HepG2 (cell line): Measurements from ENCODE around the gene ARL8B. TPM values are rescaled to one million over a fixed set of nuclear protein-coding genes. Genes with fewer than 3 reads are reported as not detected.

Experiments
- ATAC-seq: fragments of 200-7000 bp; cut with Tn5 transposase; 3 replicates; pipeline ENCODE4 v1.9.1; 2020; ENCODE audit warnings: mild to moderate bottlenecking, moderate library complexity
- BruUV-seq: library from RNA; stranded (reverse); fragments of 400-500 nt; replicated peaks from 2 replicates; lab custom pipeline; 2021; lab: Mats Ljungman, UMichigan
- CTCF ChIA-PET: fragments of 300-600 bp; formaldehyde crosslinking; extraction: SDS; loops from one replicate; lab custom pipeline; 2021; ENCODE audit warnings: low total read pairs, inconsistent platforms, low intra/inter-chr PET ratio; lab: Yijun Ruan, JAX
- POLR2A ChIA-PET: fragments of 350-600 bp; sonication (Branson Sonifier 250); formaldehyde crosslinking; loops from one replicate; lab custom pipeline; 2020; ENCODE audit warnings: antibody characterized with exemption, inconsistent platforms; lab: Yijun Ruan, JAX
- DNase-seq: peaks from one replicate; pipeline ENCODE4 v3.0.0-alpha.2; 2015; ENCODE audit warnings: low spot score
- FAIRE-seq: peaks from 3 replicates; lab custom pipeline; 2011; peaks lifted over from hg19 to GRCh38; lab: Jason Lieb, UNC
- H2AFZ ChIP-seq: one replicate; pipeline ENCODE4 v1.6.1; 2011; ENCODE audit warnings: low read length, inconsistent platforms
- H3K27ac ChIP-seq: fragments of 300-600 bp; 3 replicates; pipeline ENCODE4 v1.8.0; 2011; ENCODE audit warnings: mixed run types, mild to moderate bottlenecking, mixed read lengths, low read length, inconsistent platforms; ENCODE audit not compliant: insufficient read depth; ENCODE audit errors: extremely low read length
- H3K27me3 ChIP-seq, 2 experiments: fragments of 200-600 bp in 1 of 2; 2 replicates in 1 of 2; 3 replicates in 1 of 2; pipeline versions ENCODE4 v1.6.0 to v1.8.0; 2011; ENCODE audit warnings: low read length in 2 of 2, mild to moderate bottlenecking in 2 of 2, moderate library complexity in 2 of 2, inconsistent platforms in 1 of 2; ENCODE audit not compliant: insufficient read depth in 2 of 2, control insufficient read depth in 1 of 2
- H3K36me3 ChIP-seq, 2 experiments: fragments of 200-600 bp in 1 of 2; replicated peaks in 1 of 2; 2 replicates in 1 of 2; 3 replicates in 1 of 2; pipeline versions ENCODE4 v1.5.1 to v1.8.0; 2011; ENCODE audit warnings: low read length in 2 of 2, inconsistent platforms in 1 of 2; ENCODE audit not compliant: insufficient read depth in 2 of 2, control insufficient read depth in 1 of 2
- H3K4me1 ChIP-seq: 2 replicates; pipeline ENCODE4 v1.5.1; 2012; ENCODE audit warnings: low read length, inconsistent platforms; ENCODE audit not compliant: insufficient read depth
- H3K4me2 ChIP-seq: 2 replicates; pipeline ENCODE4 v1.6.0; 2011; ENCODE audit warnings: low read depth, low read length, inconsistent platforms
- H3K4me3 ChIP-seq, 3 experiments: fragments of 200-600 bp in 1 of 3; sonication (generic), shearing (Covaris generic) in 1 of 3; replicated peaks in 1 of 3; 2 replicates each; pipeline ENCODE4 v1.5.1; 2011 to 2016; ENCODE audit warnings: low read length in 3 of 3, inconsistent platforms in 2 of 3, low read depth in 2 of 3, mild to moderate bottlenecking in 2 of 3, control low read depth in 1 of 3, mixed read lengths in 1 of 3; ENCODE audit not compliant: insufficient read depth in 1 of 3
- H3K79me2 ChIP-seq: one replicate; pipeline ENCODE4 v1.6.1; 2011; ENCODE audit warnings: low read length, inconsistent platforms; ENCODE audit not compliant: insufficient read depth
- H3K9ac ChIP-seq: 2 replicates; pipeline ENCODE4 v1.6.0; 2011; ENCODE audit warnings: mild to moderate bottlenecking, low read depth, low read length, inconsistent platforms; ENCODE audit not compliant: insufficient read depth
- H3K9me3 ChIP-seq: 2 replicates; pipeline ENCODE4 v1.5.1; 2012; ENCODE audit warnings: mild to moderate bottlenecking, low read length
- H4K20me1 ChIP-seq: 2 replicates; pipeline ENCODE4 v1.6.0; 2011; ENCODE audit warnings: inconsistent platforms, mild to moderate bottlenecking, low read length, moderate library complexity; ENCODE audit not compliant: insufficient read depth
- ASH2L ChIP-seq: fragments of 300-600, 200-600 bp; sonication (generic); IDR thresholded peaks from 2 replicates; pipeline ENCODE4 v1.7.0; 2017; ENCODE audit warnings: low read depth, mild to moderate bottlenecking, moderate library complexity, mixed read lengths, low read length; ENCODE audit not compliant: insufficient read length
- ATF1 ChIP-seq: IDR thresholded peaks from 2 replicates; pipeline ENCODE4 v1.6.1; 2016; ENCODE audit warnings: mild to moderate bottlenecking, control low read depth
- CEBPZ ChIP-seq: IDR thresholded peaks from 2 replicates; pipeline ENCODE4 v1.6.1; 2012; ENCODE audit warnings: low read length, improper control_type of control experiment
- EEA1 ChIP-seq: sonication (generic); formaldehyde crosslinking; IDR thresholded peaks from 2 replicates; pipeline ENCODE4 v1.5.1; 2020; ENCODE audit warnings: mild to moderate bottlenecking, missing genetic modification reagents, borderline replicate concordance
- ISX ChIP-seq: sonication (generic); formaldehyde crosslinking; conservative IDR thresholded peaks from 2 replicates; pipeline ENCODE4 v1.5.0; 2020; ENCODE audit warnings: missing genetic modification reagents
- KMT2A ChIP-seq: sonication (generic); formaldehyde crosslinking; IDR thresholded peaks from 2 replicates; pipeline ENCODE4 v1.4.0; 2020; ENCODE audit warnings: missing genetic modification reagents
- MEIS1 ChIP-seq: sonication (generic); formaldehyde crosslinking; IDR thresholded peaks from 2 replicates; pipeline ENCODE4 v1.9.0; 2021; ENCODE audit warnings: mild to moderate bottlenecking, missing genetic modification reagents, moderate library complexity, borderline replicate concordance
- MIXL1 ChIP-seq: IDR thresholded peaks from 2 replicates; pipeline ENCODE4 v1.6.1; 2016
- NPAS2 ChIP-seq: sonication (generic); formaldehyde crosslinking; IDR thresholded peaks from 2 replicates; pipeline ENCODE4 v1.8.0; 2022; ENCODE audit warnings: mild to moderate bottlenecking, missing genetic modification reagents, borderline replicate concordance
- PTBP1 ChIP-seq: fragments of 200-400 bp; formaldehyde crosslinking; IDR thresholded peaks from 2 replicates; pipeline ENCODE4 v1.6.1; 2018; ENCODE audit warnings: low read length, low read depth; ENCODE audit not compliant: poor library complexity, severe bottlenecking
- REXO4 ChIP-seq: sonication (generic); formaldehyde crosslinking; IDR thresholded peaks from 2 replicates; pipeline ENCODE4 v1.8.0; 2022; ENCODE audit warnings: missing genetic modification reagents, mild to moderate bottlenecking, borderline replicate concordance
- ZNF180 ChIP-seq: sonication (generic); formaldehyde crosslinking; IDR thresholded peaks from 2 replicates; pipeline ENCODE4 v1.4.0; 2020; ENCODE audit warnings: low read depth, missing genetic modification reagents, borderline replicate concordance
- ZNF292 ChIP-seq: sonication (generic); formaldehyde crosslinking; IDR thresholded peaks from 2 replicates; pipeline ENCODE4 v1.8.1; 2022; ENCODE audit warnings: mild to moderate bottlenecking, low read depth, missing genetic modification reagents, borderline replicate concordance
- ZXDC ChIP-seq: sonication (generic); formaldehyde crosslinking; IDR thresholded peaks from 2 replicates; pipeline ENCODE4 v1.5.0; 2020; ENCODE audit warnings: mild to moderate bottlenecking, missing genetic modification reagents
- WGBS: methylation state at CpG from one replicate; pipeline ENCODE4 v1.1.6; 2017; ENCODE audit warnings: low lambda C conversion rate; 5-methylcytosine and 5-hydroxymethylcytosine counted together
- in situ Hi-C: cut with HindIII; loops from 2 replicates; pipeline ENCODE4 v1.10.0; 2017; ENCODE audit warnings: low pct_unique_long_range_greater_than_20kb; ENCODE audit not compliant: extremely low pct_ligation_motif_present
- intact Hi-C: fragments of 100-400 bp; cut with micrococcal nuclease; formaldehyde crosslinking; loops from one replicate; pipeline ENCODE4 v1.10.0; 2022; ENCODE audit not compliant: unreplicated experiment
- polyA plus RNA-seq, 8 experiments: library from polyadenylated mRNA; depleted of rRNA in 3 of 8; stranded (reverse) in 7 of 8; unstranded in 1 of 8; fragments of >200 nt; fragmentation: Illumina TruSeq in 4 of 8; extraction: Trizol in 4 of 8; gene quantifications; 2 replicates each; pipeline versions ENCODE4 v1.2.1 to v1.2.3, GENCODE V29; 2011 to 2016; ENCODE audit warnings: low read depth in 4 of 8, missing spikeins in 1 of 8, mixed read lengths in 1 of 8; ENCODE audit not compliant: insufficient read depth in 1 of 8
- total RNA-seq, 5 experiments: library from RNA; depleted of rRNA; stranded (reverse); fragments of >200 nt; fragmentation: Illumina TruSeq; extraction: Trizol; gene quantifications; 2 replicates each; pipeline ENCODE4 v1.2.3, GENCODE V29; 2016; ENCODE audit warnings: low read depth in 1 of 5

Gene ARL8B
- total and polyA plus RNA-seq, 2 of the 13 experiments (the other 11 are each of a cell fraction or from before 2014, with no cell fraction given), result 23.5 to 30.4 TPM

GRCh38 chr3:5160321-5160720 lies 38.2 kb downstream of the ARL8B start:
- Histone ChIP-seq H3K36me3 (peaks cover 2 to 3% of the 10 kb centered on the region in 2 experiments; a peak in 1 of 5 replicates), H2AFZ (no peak overlapping the region), H3K9ac (no peak overlapping the region), H3K9me3 (no peaks in the 10 kb centered on the region), H3K4me2 (no peak overlapping the region), H3K4me1 (no peaks in the 10 kb centered on the region; the same call in 1 of the 2 replicates), H4K20me1 (no peaks in the 10 kb centered on the region), H3K27me3 (no peaks in the 10 kb centered on the region), H3K4me3 (no peak overlapping the region), H3K27ac (no peak overlapping the region), H3K79me2 (peaks cover 57% of the 10 kb centered on the region)
- FAIRE-seq, result no peak
- in situ Hi-C loops (no loop called here), intact Hi-C loops (no loop called here)
- TF ChIP-seq KMT2A (CRISPR knock-in tag) (no peak), MEIS1 (CRISPR knock-in tag) (no peak), EEA1 (CRISPR knock-in tag) (no peak), PTBP1 (no peak), ZNF292 (no peak), ATF1 (CRISPR knock-in tag) (no peak), REXO4 (CRISPR knock-in tag) (no peak), ZXDC (CRISPR knock-in tag) (no peak), CEBPZ (no peak), ZNF180 (CRISPR knock-in tag) (no peak), ASH2L (no peak), ISX (no peak), NPAS2 (CRISPR knock-in tag) (no peak), MIXL1 (CRISPR knock-in tag) (no peak)
- ChIA-PET POLR2A (no interaction called here), CTCF (no interaction called here)
- 93% methylated on average over 3 of the region's 3 CpGs for WGBS
- DNase-seq, result no peak
- no TSS peak for BruUV-seq
- no peak for ATAC-seq
